ENCODE measurements around the gene TMCC3. TPM values are rescaled to one million over a fixed set of nuclear protein-coding genes. Genes with fewer than 3 reads are reported as not detected.

TMCC3 gene
- total and polyA plus RNA-seq, 9 of the 15 experiments (the other 6 are each of a cell fraction or from before 2014, with no cell fraction given), result not detected

DNA sequence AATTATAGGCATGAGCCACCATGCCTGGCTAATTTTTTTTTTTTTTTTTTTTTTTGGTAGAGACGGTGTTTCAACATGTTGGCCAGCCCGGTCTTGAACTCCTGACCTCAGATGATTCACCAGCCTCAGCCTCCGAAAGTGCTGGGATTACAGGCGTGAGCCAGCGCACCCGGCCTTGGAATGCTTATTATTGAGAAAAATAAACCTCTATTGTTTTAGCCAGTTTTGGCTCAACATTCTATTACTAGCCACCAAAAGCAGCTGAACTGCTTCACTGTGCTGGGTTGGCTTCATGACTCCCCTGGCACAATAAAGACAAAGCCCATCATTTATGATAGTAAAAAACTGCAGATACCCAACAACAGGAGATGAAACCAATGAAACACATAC lies 97.2 kb downstream of the TMCC3 start:
- H2AFZ ChIP-seq (ENCODE audit: low read depth, low read length), result no peak overlapping the region
- WGBS (ENCODE audit: insufficient coverage, low coverage, missing lambda C conversion rate), result 3% methylated on average over 4 of the region's 6 CpGs
- in situ Hi-C loops (cut with MboI), result no loop called here

GRCh38 chr12:94551810-94552209 lies 98.5 kb downstream of the TMCC3 start:
- H3K27me3 ChIP-seq (ENCODE audit: control insufficient read depth in 2 of 2, insufficient read depth in 2 of 2, low read length in 2 of 2), result peaks cover 0 to 10% of the 10 kb centered on the region in 2 experiments; a peak in 3 of 5 replicates
- ATAC-seq (no peak), FAIRE-seq (no peak), DNase-seq (ENCODE audit: extremely low read depth in 1 of 4, low spot score in 3 of 4) (no peak)
- ChIA-PET CTCF (ENCODE audit: low intra/inter-chr PET ratio) (no interaction called here), POLR2A (no interaction called here)
- H3K79me2 ChIP-seq (ENCODE audit: control insufficient read depth, insufficient read depth, low read length), result no peaks in the 10 kb centered on the region
- no peak overlapping the region for H3K4me3 ChIP-seq
- BruUV-seq (replicated peaks), result no TSS peak
- no peak overlapping the region for H3K4me2 ChIP-seq (ENCODE audit: insufficient read depth, low read length)
- no peak overlapping the region for H2AFZ ChIP-seq (ENCODE audit: low read depth, low read length)
- H3K9me1 ChIP-seq (ENCODE audit: control insufficient read depth, insufficient read depth, low read length), result no peaks in the 10 kb centered on the region
- H3K9me3 ChIP-seq (replicated peaks; ENCODE audit: control insufficient read depth, insufficient read depth, low read depth, low read length), result no peaks in the 10 kb centered on the region
- no peaks in the 10 kb centered on the region for H3K4me1 ChIP-seq (replicated peaks in 1 of 2; ENCODE audit: control insufficient read depth in 2 of 2, insufficient read depth in 2 of 2, low read length in 2 of 2)
- H3K9ac ChIP-seq (ENCODE audit: insufficient read depth in 1 of 2, low read depth in 2 of 2, low read length in 2 of 2), result no peak overlapping the region
- no peaks in the 10 kb centered on the region for H4K20me1 ChIP-seq (replicated peaks; ENCODE audit: control insufficient read depth, insufficient read depth, low read length)
- no peak overlapping the region for H3K27ac ChIP-seq (ENCODE audit: extremely low read depth, low read depth, low read length)
- WGBS (ENCODE audit: insufficient coverage, low coverage, missing lambda C conversion rate), result 4% methylated on average over 4 of the region's 4 CpGs
- in situ Hi-C loops (cut with MboI), result no loop called here
- H3K36me3 ChIP-seq (ENCODE audit: control insufficient read depth, insufficient read depth, low read length), result no peaks in the 10 kb centered on the region
- intact Hi-C loops (cut with micrococcal nuclease), result no loop called here
- TF ChIP-seq RBM14 (IDR thresholded peaks at IDR 0.05; ENCODE audit: borderline replicate concordance, insufficient read depth, low read depth, low read length) (no peak), ETV1 (tag; conservative IDR thresholded peaks at IDR 0.05; ENCODE audit: low read depth) (no peak), DMBX1 (CRISPR knock-in tag; IDR thresholded peaks at IDR 0.05; ENCODE audit: borderline replicate concordance) (no peak), POLR2AphosphoS5 (IDR thresholded peaks at IDR 0.05; ENCODE audit: control insufficient read depth, insufficient read depth, low read depth, low read length) (no peak), ELF4 (CRISPR knock-in tag; IDR thresholded peaks at IDR 0.05) (no peak)
- TF ChIP-seq, protein P1, sequence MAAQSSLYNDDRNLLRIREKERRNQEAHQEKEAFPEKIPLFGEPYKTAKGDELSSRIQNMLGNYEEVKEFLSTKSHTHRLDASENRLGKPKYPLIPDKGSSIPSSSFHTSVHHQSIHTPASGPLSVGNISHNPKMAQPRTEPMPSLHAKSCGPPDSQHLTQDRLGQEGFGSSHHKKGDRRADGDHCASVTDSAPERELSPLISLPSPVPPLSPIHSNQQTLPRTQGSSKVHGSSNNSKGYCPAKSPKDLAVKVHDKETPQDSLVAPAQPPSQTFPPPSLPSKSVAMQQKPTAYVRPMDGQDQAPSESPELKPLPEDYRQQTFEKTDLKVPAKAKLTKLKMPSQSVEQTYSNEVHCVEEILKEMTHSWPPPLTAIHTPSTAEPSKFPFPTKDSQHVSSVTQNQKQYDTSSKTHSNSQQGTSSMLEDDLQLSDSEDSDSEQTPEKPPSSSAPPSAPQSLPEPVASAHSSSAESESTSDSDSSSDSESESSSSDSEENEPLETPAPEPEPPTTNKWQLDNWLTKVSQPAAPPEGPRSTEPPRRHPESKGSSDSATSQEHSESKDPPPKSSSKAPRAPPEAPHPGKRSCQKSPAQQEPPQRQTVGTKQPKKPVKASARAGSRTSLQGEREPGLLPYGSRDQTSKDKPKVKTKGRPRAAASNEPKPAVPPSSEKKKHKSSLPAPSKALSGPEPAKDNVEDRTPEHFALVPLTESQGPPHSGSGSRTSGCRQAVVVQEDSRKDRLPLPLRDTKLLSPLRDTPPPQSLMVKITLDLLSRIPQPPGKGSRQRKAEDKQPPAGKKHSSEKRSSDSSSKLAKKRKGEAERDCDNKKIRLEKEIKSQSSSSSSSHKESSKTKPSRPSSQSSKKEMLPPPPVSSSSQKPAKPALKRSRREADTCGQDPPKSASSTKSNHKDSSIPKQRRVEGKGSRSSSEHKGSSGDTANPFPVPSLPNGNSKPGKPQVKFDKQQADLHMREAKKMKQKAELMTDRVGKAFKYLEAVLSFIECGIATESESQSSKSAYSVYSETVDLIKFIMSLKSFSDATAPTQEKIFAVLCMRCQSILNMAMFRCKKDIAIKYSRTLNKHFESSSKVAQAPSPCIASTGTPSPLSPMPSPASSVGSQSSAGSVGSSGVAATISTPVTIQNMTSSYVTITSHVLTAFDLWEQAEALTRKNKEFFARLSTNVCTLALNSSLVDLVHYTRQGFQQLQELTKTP (IDR thresholded peaks at IDR 0.05; ENCODE audit: low read depth in 1 of 2, partially characterized antibody in 2 of 2), result no peak

More for the DNA sequence above, 97.2 kb downstream of the TMCC3 start:
- BruUV-seq (replicated peaks), result no TSS peak
- Histone ChIP-seq H3K9me1 (ENCODE audit: control insufficient read depth, insufficient read depth, low read length) (no peaks in the 10 kb centered on the region), H3K36me3 (ENCODE audit: control insufficient read depth, insufficient read depth, low read length) (no peaks in the 10 kb centered on the region), H3K27me3 (ENCODE audit: control insufficient read depth in 2 of 2, insufficient read depth in 2 of 2, low read length in 2 of 2) (no peaks in the 10 kb centered on the region; a peak in 2 of 5 replicates), H3K27ac (ENCODE audit: extremely low read depth, low read depth, low read length) (no peak overlapping the region), H3K4me3 (no peak overlapping the region), H3K4me2 (ENCODE audit: insufficient read depth, low read length) (no peak overlapping the region), H3K79me2 (ENCODE audit: control insufficient read depth, insufficient read depth, low read length) (no peaks in the 10 kb centered on the region), H3K9me3 (replicated peaks; ENCODE audit: control insufficient read depth, insufficient read depth, low read depth, low read length) (no peaks in the 10 kb centered on the region), H3K9ac (ENCODE audit: insufficient read depth in 1 of 2, low read depth in 2 of 2, low read length in 2 of 2) (no peak overlapping the region), H3K4me1 (replicated peaks in 1 of 2; ENCODE audit: control insufficient read depth in 2 of 2, insufficient read depth in 2 of 2, low read length in 2 of 2) (no peaks in the 10 kb centered on the region), H4K20me1 (replicated peaks; ENCODE audit: control insufficient read depth, insufficient read depth, low read length) (no peaks in the 10 kb centered on the region)
- intact Hi-C loops (cut with micrococcal nuclease), result no loop called here
- DNase-seq (ENCODE audit: extremely low read depth in 1 of 4, low spot score in 3 of 4) (no peak), ATAC-seq (no peak), FAIRE-seq (no peak)
- no peak for TF ChIP-seq KAT2B (IDR thresholded peaks at IDR 0.05; ENCODE audit: low read depth, low read length)
- TF ChIP-seq PURB (CRISPR knock-in tag; IDR thresholded peaks at IDR 0.05; ENCODE audit: low read depth), result no peak
- no peak for TF ChIP-seq RBBP5 (IDR thresholded peaks at IDR 0.05; ENCODE audit: borderline replicate concordance, insufficient read depth, low read length, poor library complexity, severe bottlenecking)
- no peak for TF ChIP-seq XRCC4 (IDR thresholded peaks at IDR 0.05; ENCODE audit: extremely low read depth, insufficient read depth, insufficient read length)
- no peak for TF ChIP-seq ZNF354B (CRISPR knock-in tag; IDR thresholded peaks at IDR 0.05)
- TF ChIP-seq NRF1 (conservative IDR thresholded peaks at IDR 0.05 in 1 of 2, IDR thresholded peaks at IDR 0.05 in 1 of 2), result no peak
- no peak for TF ChIP-seq CXXC5 (CRISPR knock-in tag; IDR thresholded peaks at IDR 0.05)
- no peak for TF ChIP-seq EGR1 (conservative IDR thresholded peaks at IDR 0.05)
- TF ChIP-seq ZNF445 (CRISPR knock-in tag; IDR thresholded peaks at IDR 0.05; ENCODE audit: low read depth), result no peak
- TF ChIP-seq CBX1 (IDR thresholded peaks at IDR 0.05; ENCODE audit: low read depth), result no peak
- no peak for TF ChIP-seq POU5F1 (IDR thresholded peaks at IDR 0.05; ENCODE audit: borderline replicate concordance, low read depth, low read length, partially characterized antibody)
- CTCF ChIA-PET (ENCODE audit: low intra/inter-chr PET ratio), result no interaction called here
- POLR2A ChIA-PET, result no interaction called here

Data from K562 (cell line).